HepG2 (cell line): Measurements from ENCODE around the gene CCDC117. TPM values are rescaled to one million over a fixed set of nuclear protein-coding genes. Genes with fewer than 3 reads are reported as not detected.

Experiments used
- CREB1 ChIP-seq, 2 experiments: fragments of 450-650 bp in 1 of 2; IDR thresholded peaks; 2 replicates each; pipeline ENCODE4 v1.6.1; 2016 to 2017; ENCODE audit warnings: control low read depth in 1 of 2, mild to moderate bottlenecking in 1 of 2, missing compliant biosample characterization in 1 of 2, missing genetic modification characterization in 1 of 2
- DNMT3B ChIP-seq: conservative IDR thresholded peaks from 2 replicates; pipeline ENCODE4 v1.6.1; 2016; ENCODE audit warnings: missing biosample characterization, control low read depth
- ERF ChIP-seq: IDR thresholded peaks from 2 replicates; pipeline ENCODE4 v1.6.1; 2018; ENCODE audit warnings: missing biosample characterization, missing genetic modification reagents
- FOSL2 ChIP-seq: sonication (generic); formaldehyde crosslinking; IDR thresholded peaks from 2 replicates; pipeline ENCODE4 v1.4.0; 2020; ENCODE audit warnings: missing genetic modification reagents
- FOXP1 ChIP-seq, 2 experiments: fragments of 450-650 bp in 1 of 2; IDR thresholded peaks; 2 replicates each; pipeline ENCODE4 v1.6.1; 2017 to 2018; ENCODE audit warnings: antibody characterized with exemption in 1 of 2
- GZF1 ChIP-seq: sonication (generic); formaldehyde crosslinking; IDR thresholded peaks from 2 replicates; pipeline ENCODE4 v1.5.1; 2020; ENCODE audit warnings: mild to moderate bottlenecking, missing genetic modification reagents
- NCOA1 ChIP-seq: sonication (generic); formaldehyde crosslinking; IDR thresholded peaks from 2 replicates; pipeline ENCODE4 v1.9.0; 2021; ENCODE audit warnings: missing genetic modification reagents
- REPIN1 ChIP-seq: sonication (generic); formaldehyde crosslinking; IDR thresholded peaks from 2 replicates; pipeline ENCODE4 v1.8.0; 2022; ENCODE audit warnings: missing genetic modification reagents, low read depth, mild to moderate bottlenecking, borderline replicate concordance
- RORA ChIP-seq: sonication (generic); formaldehyde crosslinking; IDR thresholded peaks from 2 replicates; pipeline ENCODE4 v1.5.0; 2020; ENCODE audit warnings: mild to moderate bottlenecking, missing genetic modification reagents, moderate library complexity
- SALL1 ChIP-seq: sonication (generic); formaldehyde crosslinking; IDR thresholded peaks from 2 replicates; pipeline ENCODE4 v1.8.0; 2022; ENCODE audit warnings: mild to moderate bottlenecking, missing genetic modification reagents
- SMAD3 ChIP-seq: sonication (generic); formaldehyde crosslinking; IDR thresholded peaks from 2 replicates; pipeline ENCODE4 v1.4.0; 2020; ENCODE audit warnings: missing genetic modification reagents
- TCF7 ChIP-seq: sonication (generic); IDR thresholded peaks from 2 replicates; pipeline ENCODE4 v1.6.1; 2016; ENCODE audit warnings: antibody characterized with exemption, low read depth
- TCF7L2 ChIP-seq: IDR thresholded peaks from 2 replicates; pipeline ENCODE4 v1.6.1; 2011; ENCODE audit warnings: mild to moderate bottlenecking, low read depth, low read length, moderate library complexity
- ZBTB8A ChIP-seq: sonication (generic); formaldehyde crosslinking; IDR thresholded peaks from 2 replicates; pipeline ENCODE4 v1.4.0; 2020; ENCODE audit warnings: mild to moderate bottlenecking, low read depth, missing genetic modification reagents, borderline replicate concordance
- ZFAT ChIP-seq: sonication (generic); formaldehyde crosslinking; conservative IDR thresholded peaks from 2 replicates; pipeline ENCODE4 v1.8.1; 2023; ENCODE audit warnings: missing genetic modification reagents, inconsistent platforms
- ZMYM2 ChIP-seq: sonication (generic); formaldehyde crosslinking; IDR thresholded peaks from 2 replicates; pipeline ENCODE4 v1.8.0; 2022; ENCODE audit warnings: mild to moderate bottlenecking, missing genetic modification reagents
- ZNF33B ChIP-seq: sonication (generic); formaldehyde crosslinking; IDR thresholded peaks from 2 replicates; pipeline ENCODE4 v1.5.1; 2020; ENCODE audit warnings: mild to moderate bottlenecking, missing genetic modification reagents
- ZNF432 ChIP-seq: sonication (generic); formaldehyde crosslinking; IDR thresholded peaks from 2 replicates; pipeline ENCODE4 v1.5.0; 2020; ENCODE audit warnings: missing genetic modification reagents, mild to moderate bottlenecking, borderline replicate concordance
- polyA plus RNA-seq, 8 experiments: library from polyadenylated mRNA; depleted of rRNA in 3 of 8; stranded (reverse) in 7 of 8; unstranded in 1 of 8; fragments of >200 nt; fragmentation: Illumina TruSeq in 4 of 8; extraction: Trizol in 4 of 8; gene quantifications; 2 replicates each; pipeline versions ENCODE4 v1.2.1 to v1.2.3, GENCODE V29; 2011 to 2016; ENCODE audit warnings: low read depth in 4 of 8, missing spikeins in 1 of 8, mixed read lengths in 1 of 8; ENCODE audit not compliant: insufficient read depth in 1 of 8
- total RNA-seq, 5 experiments: library from RNA; depleted of rRNA; stranded (reverse); fragments of >200 nt; fragmentation: Illumina TruSeq; extraction: Trizol; gene quantifications; 2 replicates each; pipeline ENCODE4 v1.2.3, GENCODE V29; 2016; ENCODE audit warnings: low read depth in 1 of 5
- TF ChIP-seq, protein P1 (sequence below): sonication (generic); formaldehyde crosslinking; IDR thresholded peaks from 2 replicates; pipeline ENCODE4 v1.4.0; 2020; ENCODE audit warnings: missing genetic modification reagents; ENCODE audit errors: not compliant biosample characterization
- TF ChIP-seq, protein P2 (sequence below): IDR thresholded peaks from 2 replicates; pipeline ENCODE4 v1.6.1; 2016; ENCODE audit warnings: missing genetic modification reagents, missing compliant biosample characterization
- TF ChIP-seq, protein P3 (sequence below): sonication (generic); formaldehyde crosslinking; IDR thresholded peaks from 2 replicates; pipeline ENCODE4 v1.4.0; 2020; ENCODE audit warnings: missing genetic modification reagents, borderline replicate concordance
- TF ChIP-seq, protein P4 (sequence below): sonication (generic); formaldehyde crosslinking; IDR thresholded peaks from 2 replicates; pipeline ENCODE4 v1.5.0; 2020; ENCODE audit warnings: missing genetic modification reagents
- TF ChIP-seq, protein P5 (sequence below): IDR thresholded peaks from 2 replicates; pipeline ENCODE4 v1.6.1; 2016

Gene CCDC117
- total and polyA plus RNA-seq, 2 of the 13 experiments (the other 11 are each of a cell fraction or from before 2014, with no cell fraction given): 12.6 to 34.2 TPM

DNA sequence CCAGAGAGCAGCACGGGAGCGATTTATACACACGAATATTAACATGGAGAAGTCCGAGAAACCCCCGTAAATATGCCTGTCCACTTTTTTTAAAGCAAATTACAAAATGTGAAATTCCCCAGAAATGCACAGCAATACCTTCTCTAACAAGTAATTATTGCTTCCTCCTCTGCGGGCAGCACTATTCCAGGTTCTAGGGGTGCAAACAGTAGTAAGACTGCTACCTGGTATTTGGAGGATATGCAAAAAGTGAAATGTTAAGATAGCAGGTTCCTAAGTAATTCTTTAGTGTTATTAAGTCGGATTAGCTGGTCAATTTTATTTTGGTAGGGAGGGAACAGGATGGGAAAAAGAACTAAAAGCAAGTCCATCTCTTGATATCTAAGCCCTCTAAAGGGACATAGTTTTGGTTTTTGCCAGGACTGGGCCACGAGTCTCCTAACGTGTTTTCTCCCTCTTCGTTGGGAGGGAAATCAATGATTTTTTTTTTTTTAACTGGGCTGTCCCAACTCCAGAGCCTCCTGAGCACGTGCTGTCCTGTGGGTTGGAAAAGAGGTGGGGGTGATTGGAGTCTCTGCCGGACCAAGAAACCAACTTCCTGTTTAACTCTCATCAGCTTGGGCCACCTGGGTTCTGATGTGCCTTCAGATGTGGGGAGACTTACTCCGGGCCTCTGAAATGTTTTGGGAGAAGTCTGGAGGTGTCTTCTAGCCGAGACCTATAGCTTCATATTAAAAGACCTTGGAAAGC, 29.5 kb downstream of the CCDC117 start (continued):
- peak; percentile 67 for TF ChIP-seq SALL1 (CRISPR knock-in tag)
- TF ChIP-seq CREB1 (IDR thresholded peaks at IDR 0.05): no peak
- TF ChIP-seq CREB1 (CRISPR knock-in tag; IDR thresholded peaks at IDR 0.05): peak; percentile 52; the same call in 1 of the 2 replicates
- no peak for TF ChIP-seq ZBTB8A (CRISPR knock-in tag)
- TF ChIP-seq, protein P1, sequence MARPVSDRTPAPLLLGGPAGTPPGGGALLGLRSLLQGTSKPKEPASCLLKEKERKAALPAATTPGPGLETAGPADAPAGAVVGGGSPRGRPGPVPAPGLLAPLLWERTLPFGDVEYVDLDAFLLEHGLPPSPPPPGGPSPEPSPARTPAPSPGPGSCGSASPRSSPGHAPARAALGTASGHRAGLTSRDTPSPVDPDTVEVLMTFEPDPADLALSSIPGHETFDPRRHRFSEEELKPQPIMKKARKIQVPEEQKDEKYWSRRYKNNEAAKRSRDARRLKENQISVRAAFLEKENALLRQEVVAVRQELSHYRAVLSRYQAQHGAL (CRISPR knock-in tag): no peak
- TF ChIP-seq TCF7: peak; percentile 28
- peak; percentile 87; the same call in 1 of the 2 replicates for TF ChIP-seq RORA
- TF ChIP-seq ZNF432 (CRISPR knock-in tag): no peak
- peak; percentile 87; the same call in 1 of the 2 replicates for TF ChIP-seq ERF (CRISPR knock-in tag)
- TF ChIP-seq ZNF33B (CRISPR knock-in tag): no peak
- 0 out of 2 replicates have a peak, but pooled peaks have one; percentile 28 for TF ChIP-seq ZFAT (CRISPR knock-in tag)
- TF ChIP-seq, protein P2, sequence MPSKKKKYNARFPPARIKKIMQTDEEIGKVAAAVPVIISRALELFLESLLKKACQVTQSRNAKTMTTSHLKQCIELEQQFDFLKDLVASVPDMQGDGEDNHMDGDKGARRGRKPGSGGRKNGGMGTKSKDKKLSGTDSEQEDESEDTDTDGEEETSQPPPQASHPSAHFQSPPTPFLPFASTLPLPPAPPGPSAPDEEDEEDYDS: peak; percentile 55; the same call in 1 of the 2 replicates
- TF ChIP-seq, protein P3, sequence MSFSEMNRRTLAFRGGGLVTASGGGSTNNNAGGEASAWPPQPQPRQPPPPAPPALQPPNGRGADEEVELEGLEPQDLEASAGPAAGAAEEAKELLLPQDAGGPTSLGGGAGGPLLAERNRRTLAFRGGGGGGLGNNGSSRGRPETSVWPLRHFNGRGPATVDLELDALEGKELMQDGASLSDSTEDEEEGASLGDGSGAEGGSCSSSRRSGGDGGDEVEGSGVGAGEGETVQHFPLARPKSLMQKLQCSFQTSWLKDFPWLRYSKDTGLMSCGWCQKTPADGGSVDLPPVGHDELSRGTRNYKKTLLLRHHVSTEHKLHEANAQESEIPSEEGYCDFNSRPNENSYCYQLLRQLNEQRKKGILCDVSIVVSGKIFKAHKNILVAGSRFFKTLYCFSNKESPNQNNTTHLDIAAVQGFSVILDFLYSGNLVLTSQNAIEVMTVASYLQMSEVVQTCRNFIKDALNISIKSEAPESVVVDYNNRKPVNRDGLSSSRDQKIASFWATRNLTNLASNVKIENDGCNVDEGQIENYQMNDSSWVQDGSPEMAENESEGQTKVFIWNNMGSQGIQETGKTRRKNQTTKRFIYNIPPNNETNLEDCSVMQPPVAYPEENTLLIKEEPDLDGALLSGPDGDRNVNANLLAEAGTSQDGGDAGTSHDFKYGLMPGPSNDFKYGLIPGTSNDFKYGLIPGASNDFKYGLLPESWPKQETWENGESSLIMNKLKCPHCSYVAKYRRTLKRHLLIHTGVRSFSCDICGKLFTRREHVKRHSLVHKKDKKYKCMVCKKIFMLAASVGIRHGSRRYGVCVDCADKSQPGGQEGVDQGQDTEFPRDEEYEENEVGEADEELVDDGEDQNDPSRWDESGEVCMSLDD: 0 out of 2 replicates have a peak, but pooled peaks have one; percentile 53
- TF ChIP-seq TCF7L2: no peak
- TF ChIP-seq SMAD3 (CRISPR knock-in tag): no peak; the same call in 1 of the 2 replicates
- TF ChIP-seq, protein P4, sequence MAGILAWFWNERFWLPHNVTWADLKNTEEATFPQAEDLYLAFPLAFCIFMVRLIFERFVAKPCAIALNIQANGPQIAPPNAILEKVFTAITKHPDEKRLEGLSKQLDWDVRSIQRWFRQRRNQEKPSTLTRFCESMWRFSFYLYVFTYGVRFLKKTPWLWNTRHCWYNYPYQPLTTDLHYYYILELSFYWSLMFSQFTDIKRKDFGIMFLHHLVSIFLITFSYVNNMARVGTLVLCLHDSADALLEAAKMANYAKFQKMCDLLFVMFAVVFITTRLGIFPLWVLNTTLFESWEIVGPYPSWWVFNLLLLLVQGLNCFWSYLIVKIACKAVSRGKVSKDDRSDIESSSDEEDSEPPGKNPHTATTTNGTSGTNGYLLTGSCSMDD (CRISPR knock-in tag): no peak
- TF ChIP-seq, protein P5, sequence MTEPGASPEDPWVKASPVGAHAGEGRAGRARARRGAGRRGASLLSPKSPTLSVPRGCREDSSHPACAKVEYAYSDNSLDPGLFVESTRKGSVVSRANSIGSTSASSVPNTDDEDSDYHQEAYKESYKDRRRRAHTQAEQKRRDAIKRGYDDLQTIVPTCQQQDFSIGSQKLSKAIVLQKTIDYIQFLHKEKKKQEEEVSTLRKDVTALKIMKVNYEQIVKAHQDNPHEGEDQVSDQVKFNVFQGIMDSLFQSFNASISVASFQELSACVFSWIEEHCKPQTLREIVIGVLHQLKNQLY (CRISPR knock-in tag): peak; percentile 94
- TF ChIP-seq FOXP1 (IDR thresholded peaks at IDR 0.05): no peak
- TF ChIP-seq FOXP1 (CRISPR knock-in tag; IDR thresholded peaks at IDR 0.05): peak; percentile 64
- TF ChIP-seq DNMT3B (CRISPR knock-in tag): 0 out of 2 replicates have a peak, but pooled peaks have one; percentile 52
- TF ChIP-seq FOSL2: peak; percentile 44; the same call in 1 of the 2 replicates
- TF ChIP-seq NCOA1 (CRISPR knock-in tag): no peak
- no peak for TF ChIP-seq ZMYM2 (CRISPR knock-in tag)
- peak; percentile 66; the same call in 1 of the 2 replicates for TF ChIP-seq GZF1
- TF ChIP-seq REPIN1: no peak
